Muscle of leg (tissue), 11 donors: ENCODE measurements around the gene GALK1. TPM values are rescaled to one million over a fixed set of nuclear protein-coding genes. Genes with fewer than 3 reads are reported as not detected.
A peak's percentile ranks its signal among the peaks of the same experiment; 100 is the strongest.

Experiments
- DNase-seq: peaks from one replicate; pipeline ENCODE4 v3.0.0; 2013
- H3K27ac ChIP-seq: one replicate; pipeline ENCODE4 v1.5.1; 2013; ENCODE audit warnings: mild to moderate bottlenecking, low read length, control low read depth
- H3K27me3 ChIP-seq: one replicate; pipeline ENCODE4 v1.6.1; 2013; ENCODE audit warnings: low read length; ENCODE audit not compliant: control insufficient read depth, insufficient read depth
- H3K36me3 ChIP-seq: one replicate; pipeline ENCODE4 v1.6.1; 2013; ENCODE audit warnings: low read length; ENCODE audit not compliant: control insufficient read depth, insufficient read depth
- H3K4me1 ChIP-seq: one replicate; pipeline ENCODE4 v1.6.1; 2013; ENCODE audit warnings: low read length; ENCODE audit not compliant: control insufficient read depth, insufficient read depth
- H3K4me3 ChIP-seq: one replicate; pipeline ENCODE4 v1.5.1; 2013; ENCODE audit warnings: low read length, control low read depth
- H3K9me3 ChIP-seq: replicated peaks from 2 replicates; pipeline ENCODE4 v1.6.1; 2013; ENCODE audit warnings: low read depth, low read length; ENCODE audit not compliant: control insufficient read depth
- WGBS: methylation state at CpG from one replicate; pipeline ENCODE4 v1.1.5; 2013; ENCODE audit warnings: missing lambda C conversion rate; ENCODE audit not compliant: insufficient coverage; 5-methylcytosine and 5-hydroxymethylcytosine counted together
- polyA plus RNA-seq, 8 donors: library from polyadenylated mRNA; unstranded; fragments of 120-200 nt; gene quantifications; one replicate each; pipeline versions ENCODE4 v1.2.1 to v1.2.3, GENCODE V29; 2013; ENCODE audit warnings: inconsistent platforms in 1 of 8, low replicate concordance in 1 of 8; ENCODE audit not compliant: insufficient read length in 8 of 8, insufficient read depth in 1 of 8
- total RNA-seq: library from RNA; stranded (reverse); fragments of 120-200 nt; gene quantifications from one replicate; pipeline ENCODE4 v1.2.4, GENCODE V29; 2013

Gene GALK1
- total and polyA plus RNA-seq, 9 donors, result 27.7 to 38.5 (median 31.8) TPM

GRCh38 chr17:75757086-75757681 is 7.8 kb downstream of the GALK1 start:
- H3K36me3 ChIP-seq, result peaks cover 15% of the 10 kb centered on the region

GRCh38 chr17:75756451-75757085 is 8.4 kb downstream of the GALK1 start:
- Histone ChIP-seq H3K36me3 (peaks cover 15% of the 10 kb centered on the region), H3K27me3 (no peaks in the 10 kb centered on the region), H3K9me3 (no peaks in the 10 kb centered on the region), H3K4me3 (no peak overlapping the region), H3K27ac (no peak overlapping the region), H3K4me1 (peaks cover 42% of the 10 kb centered on the region)
- WGBS, result 79% methylated on average over 22 of the region's 29 CpGs
- DNase-seq, result no peak

More at GRCh38 chr17:75757086-75757681, 7.8 kb downstream of the GALK1 start:
- 100% methylated on average over 6 of the region's 21 CpGs for WGBS
- Histone ChIP-seq H3K4me1 (peaks cover 42% of the 10 kb centered on the region), H3K27ac (no peak overlapping the region), H3K27me3 (no peaks in the 10 kb centered on the region), H3K9me3 (no peaks in the 10 kb centered on the region), H3K4me3 (no peak overlapping the region)
- no peak for DNase-seq

GRCh38 chr17:75755990-75756389 is 9.0 kb downstream of the GALK1 start:
- no peak for DNase-seq
- Histone ChIP-seq H3K4me1 (peaks cover 42% of the 10 kb centered on the region), H3K27ac (no peak overlapping the region), H3K9me3 (no peaks in the 10 kb centered on the region), H3K36me3 (peaks cover 15% of the 10 kb centered on the region), H3K4me3 (no peak overlapping the region), H3K27me3 (no peaks in the 10 kb centered on the region)
- 100% methylated on average over 2 of the region's 2 CpGs for WGBS

- H3K27me3 ChIP-seq, result no peaks in the 10 kb centered on the region
- 71% methylated on average over 17 of the region's 20 CpGs for WGBS
- H3K4me1 ChIP-seq, result peaks cover 42% of the 10 kb centered on the region
- H3K36me3 ChIP-seq, result peaks cover 15% of the 10 kb centered on the region
- H3K4me3 ChIP-seq, result no peak overlapping the region
- peak overlapping the region; percentile 7 for H3K27ac ChIP-seq
- no peaks in the 10 kb centered on the region for H3K9me3 ChIP-seq
- DNase-seq, result peak; percentile 47
These were observed 9.6 kb downstream of the GALK1 start for GRCh38 chr17:75755205-75755901.

- peak; percentile 24 for DNase-seq
- Histone ChIP-seq H3K27me3 (no peaks in the 10 kb centered on the region), H3K9me3 (no peaks in the 10 kb centered on the region), H3K36me3 (peaks cover 13% of the 10 kb centered on the region), H3K4me3 (no peak overlapping the region), H3K4me1 (peaks cover 48% of the 10 kb centered on the region), H3K27ac (peak overlapping the region; percentile 72)
- WGBS, result 51% methylated on average over 26 of the region's 27 CpGs
These were observed 10.4 kb downstream of the GALK1 start for GRCh38 chr17:75754378-75755204.

GRCh38 chr17:75753514-75754377 is 11.2 kb downstream of the GALK1 start:
- peaks cover 49% of the 10 kb centered on the region for H3K4me1 ChIP-seq
- peak overlapping the region; percentile 72 for H3K27ac ChIP-seq
- H3K36me3 ChIP-seq, result peaks cover 10% of the 10 kb centered on the region
- DNase-seq, result peak; percentile 87
- 2% methylated on average over 71 of the region's 76 CpGs for WGBS
- H3K9me3 ChIP-seq, result no peaks in the 10 kb centered on the region
- no peaks in the 10 kb centered on the region for H3K27me3 ChIP-seq
- H3K4me3 ChIP-seq, result peak overlapping the region; percentile 43

- Histone ChIP-seq H3K4me1 (peaks cover 49% of the 10 kb centered on the region), H3K9me3 (no peaks in the 10 kb centered on the region), H3K27me3 (no peaks in the 10 kb centered on the region), H3K27ac (no peak overlapping the region), H3K36me3 (peaks cover 4% of the 10 kb centered on the region), H3K4me3 (peak overlapping the region; percentile 43)
- DNase-seq, result peak; percentile 19
- 64% methylated on average over 14 of the region's 19 CpGs for WGBS
These were observed 12.0 kb downstream of the GALK1 start for GRCh38 chr17:75752802-75753513.

GRCh38 chr17:75752405-75752709 is 12.6 kb downstream of the GALK1 start:
- peaks cover 52% of the 10 kb centered on the region for H3K4me1 ChIP-seq
- H3K9me3 ChIP-seq, result no peaks in the 10 kb centered on the region
- H3K27ac ChIP-seq, result no peak overlapping the region
- DNase-seq, result no peak
- WGBS, result 81% methylated on average over 10 of the region's 10 CpGs
- H3K27me3 ChIP-seq, result no peaks in the 10 kb centered on the region
- no peak overlapping the region for H3K4me3 ChIP-seq
- no peaks in the 10 kb centered on the region for H3K36me3 ChIP-seq
